Osteoblast (primary cell): ENCODE results near the gene KCTD5. TPM values are rescaled to one million over a fixed set of nuclear protein-coding genes. Genes with fewer than 3 reads are reported as not detected.

Source experiments
- DNase-seq: peaks from one replicate; pipeline ENCODE4 v3.0.0; 2011; ENCODE audit warnings: low spot score, mixed read lengths; ENCODE audit not compliant: insufficient read length; ENCODE audit errors: missing footprints
- H2AFZ ChIP-seq: 2 replicates; pipeline ENCODE4 v1.6.0; 2011; ENCODE audit warnings: mild to moderate bottlenecking, low read length
- H3K27ac ChIP-seq: 2 replicates; pipeline ENCODE4 v1.5.1; 2011; ENCODE audit warnings: mild to moderate bottlenecking, low read depth, low read length, moderate library complexity
- H3K27me3 ChIP-seq: 2 replicates; pipeline ENCODE4 v1.6.0; 2012; ENCODE audit warnings: mild to moderate bottlenecking, control low read depth, inconsistent platforms, low read length, moderate library complexity; ENCODE audit not compliant: insufficient read depth
- H3K36me3 ChIP-seq: 2 replicates; pipeline ENCODE4 v1.5.1; 2011; ENCODE audit warnings: mild to moderate bottlenecking, low read length, control low read depth, moderate library complexity; ENCODE audit not compliant: insufficient read depth
- H3K4me1 ChIP-seq: 2 replicates; pipeline ENCODE4 v1.5.1; 2011; ENCODE audit warnings: mild to moderate bottlenecking, low read length, control low read depth, moderate library complexity; ENCODE audit not compliant: insufficient read depth
- H3K4me2 ChIP-seq: 2 replicates; pipeline ENCODE4 v1.6.0; 2011; ENCODE audit warnings: mild to moderate bottlenecking, low read length; ENCODE audit not compliant: insufficient read depth
- H3K4me3 ChIP-seq: fragments of 200-600 bp; sonication (generic); 3 replicates; pipeline ENCODE4 v1.5.1; 2012; ENCODE audit warnings: mild to moderate bottlenecking, low read length, inconsistent platforms; ENCODE audit not compliant: insufficient read depth
- H3K79me2 ChIP-seq: 2 replicates; pipeline ENCODE4 v1.6.0; 2012; ENCODE audit warnings: mild to moderate bottlenecking, low read length, control low read depth, inconsistent platforms; ENCODE audit not compliant: insufficient read depth
- H3K9me3 ChIP-seq: 2 replicates; pipeline ENCODE4 v1.5.1; 2011; ENCODE audit warnings: low read depth, low read length, control low read depth
- H4K20me1 ChIP-seq: 2 replicates; pipeline ENCODE4 v1.6.0; 2012; ENCODE audit warnings: mild to moderate bottlenecking, low read length, control low read depth; ENCODE audit not compliant: insufficient read depth
- CTCF ChIP-seq: IDR thresholded peaks from 2 replicates; pipeline ENCODE4 v1.5.1; 2011; ENCODE audit warnings: mild to moderate bottlenecking, low read depth, low read length, moderate library complexity; ENCODE audit errors: extremely low read depth
- total RNA-seq: library from RNA; depleted of rRNA; stranded (reverse); fragments of >200 nt; gene quantifications from 2 replicates; pipeline ENCODE4 v1.2.3, GENCODE V29; 2012

Gene KCTD5
- total RNA-seq, 1 donor: 21.7 TPM

GRCh38 chr16:2711370-2712062, 29.2 kb downstream of the KCTD5 start:
- no peaks in the 10 kb centered on the region for H3K79me2 ChIP-seq
- no peak for TF ChIP-seq CTCF

GRCh38 chr16:2712063-2712441, 29.7 kb downstream of the KCTD5 start:
- TF ChIP-seq CTCF: no peak
- no peaks in the 10 kb centered on the region for H3K27me3 ChIP-seq
- peaks cover 20% of the 10 kb centered on the region for H3K36me3 ChIP-seq
- H3K9me3 ChIP-seq: no peaks in the 10 kb centered on the region
- DNase-seq: peak; percentile 41
- H3K4me2 ChIP-seq: no peak overlapping the region
- H3K4me1 ChIP-seq: no peaks in the 10 kb centered on the region
- peaks cover 12% of the 10 kb centered on the region for H4K20me1 ChIP-seq
- no peak overlapping the region for H3K4me3 ChIP-seq
- no peak overlapping the region for H2AFZ ChIP-seq
- no peak overlapping the region for H3K27ac ChIP-seq
- H3K79me2 ChIP-seq: no peaks in the 10 kb centered on the region

More at GRCh38 chr16:2711370-2712062, 29.2 kb downstream of the KCTD5 start:
- H3K4me2 ChIP-seq: no peak overlapping the region
- peaks cover 21% of the 10 kb centered on the region for H3K36me3 ChIP-seq
- no peaks in the 10 kb centered on the region for H3K9me3 ChIP-seq
- H3K4me3 ChIP-seq: no peak overlapping the region
- H3K27me3 ChIP-seq: no peaks in the 10 kb centered on the region
- peaks cover 12% of the 10 kb centered on the region for H4K20me1 ChIP-seq
- DNase-seq: peak; percentile 85
- H2AFZ ChIP-seq: no peak overlapping the region
- H3K4me1 ChIP-seq: no peaks in the 10 kb centered on the region
- no peak overlapping the region for H3K27ac ChIP-seq

DNA sequence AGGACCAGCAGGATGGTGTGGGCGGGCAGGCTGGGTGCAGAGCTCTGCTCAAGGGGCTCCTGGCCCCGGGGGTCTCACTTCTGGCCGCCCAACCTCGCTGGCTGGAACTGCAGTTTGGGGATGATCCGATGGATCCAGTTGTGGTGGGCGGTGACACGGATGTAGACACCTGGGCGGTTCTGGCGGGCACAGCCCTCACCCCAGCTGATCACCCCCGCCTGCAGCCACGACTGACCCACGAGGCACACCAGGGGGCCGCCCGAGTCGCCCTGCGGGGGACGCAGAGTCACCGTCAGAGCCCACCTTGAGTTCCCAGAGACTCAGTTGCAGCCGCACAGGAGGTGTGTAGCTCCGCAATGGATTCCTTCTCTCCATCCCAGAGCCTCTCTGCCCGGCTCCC, 30.2 kb downstream of the KCTD5 start:
- no peak overlapping the region for H3K4me3 ChIP-seq
- H3K27ac ChIP-seq: no peak overlapping the region

More for the DNA sequence above, 30.2 kb downstream of the KCTD5 start:
- no peaks in the 10 kb centered on the region for H3K4me1 ChIP-seq
- no peaks in the 10 kb centered on the region for H3K27me3 ChIP-seq
- no peak overlapping the region for H2AFZ ChIP-seq
- peaks cover 15% of the 10 kb centered on the region for H3K36me3 ChIP-seq
- H4K20me1 ChIP-seq: peaks cover 12% of the 10 kb centered on the region
- DNase-seq: peak; percentile 74
- TF ChIP-seq CTCF: no peak
- no peaks in the 10 kb centered on the region for H3K9me3 ChIP-seq
- no peaks in the 10 kb centered on the region for H3K79me2 ChIP-seq
- H3K4me2 ChIP-seq: no peak overlapping the region
